ENCODE data around the gene AK4. TPM values are rescaled to one million over a fixed set of nuclear protein-coding genes. Genes with fewer than 3 reads are reported as not detected.

The AK4 gene
- total RNA-seq, 4 donors from 2014 or later = 1.4 to 2.6 (median 1.8) TPM

- intact Hi-C loops (cut with DNase I; ENCODE audit: low total_unique reads) (no loop called here), in situ Hi-C loops (cut with MboI; ENCODE audit: low sequenced_read_pairs in 4 of 4) (no loop called here)
- H3K27me3 ChIP-seq = no peaks in the 10 kb centered on the region
- H3K4me3 ChIP-seq = no peak overlapping the region
- no peak for TF ChIP-seq POLR2A (IDR thresholded peaks at IDR 0.05)
- no peak for TF ChIP-seq CTCF (IDR thresholded peaks at IDR 0.05 in 4 of 5, conservative IDR thresholded peaks at IDR 0.05 in 1 of 5)
- no peaks in the 10 kb centered on the region for H3K9me3 ChIP-seq
- DNase-seq = no peak
- ATAC-seq = no peak
- peaks cover 0 to 6% of the 10 kb centered on the region in 2 donors for H3K4me1 ChIP-seq
- no peak overlapping the region for H3K27ac ChIP-seq
- H3K36me3 ChIP-seq = no peaks in the 10 kb centered on the region
These were observed 129.8 kb downstream of the AK4 start for GRCh38 chr1:65277605-65278347.

- H3K9me3 ChIP-seq = no peaks in the 10 kb centered on the region
- intact Hi-C loops (cut with DNase I; ENCODE audit: low total_unique reads) (no loop called here), in situ Hi-C loops (cut with MboI; ENCODE audit: low sequenced_read_pairs in 4 of 4) (no loop called here)
- H3K27me3 ChIP-seq = no peaks in the 10 kb centered on the region
- ATAC-seq = no peak
- no peak for TF ChIP-seq POLR2A (IDR thresholded peaks at IDR 0.05)
- TF ChIP-seq CTCF (IDR thresholded peaks at IDR 0.05 in 4 of 5, conservative IDR thresholded peaks at IDR 0.05 in 1 of 5) = no peak
- DNase-seq = no peak
- H3K36me3 ChIP-seq = no peaks in the 10 kb centered on the region
- H3K27ac ChIP-seq = no peak overlapping the region
- peaks cover 0 to 6% of the 10 kb centered on the region in 2 donors for H3K4me1 ChIP-seq
- H3K4me3 ChIP-seq = no peak overlapping the region
These were observed 130.5 kb downstream of the AK4 start for GRCh38 chr1:65278376-65279069.

DNA sequence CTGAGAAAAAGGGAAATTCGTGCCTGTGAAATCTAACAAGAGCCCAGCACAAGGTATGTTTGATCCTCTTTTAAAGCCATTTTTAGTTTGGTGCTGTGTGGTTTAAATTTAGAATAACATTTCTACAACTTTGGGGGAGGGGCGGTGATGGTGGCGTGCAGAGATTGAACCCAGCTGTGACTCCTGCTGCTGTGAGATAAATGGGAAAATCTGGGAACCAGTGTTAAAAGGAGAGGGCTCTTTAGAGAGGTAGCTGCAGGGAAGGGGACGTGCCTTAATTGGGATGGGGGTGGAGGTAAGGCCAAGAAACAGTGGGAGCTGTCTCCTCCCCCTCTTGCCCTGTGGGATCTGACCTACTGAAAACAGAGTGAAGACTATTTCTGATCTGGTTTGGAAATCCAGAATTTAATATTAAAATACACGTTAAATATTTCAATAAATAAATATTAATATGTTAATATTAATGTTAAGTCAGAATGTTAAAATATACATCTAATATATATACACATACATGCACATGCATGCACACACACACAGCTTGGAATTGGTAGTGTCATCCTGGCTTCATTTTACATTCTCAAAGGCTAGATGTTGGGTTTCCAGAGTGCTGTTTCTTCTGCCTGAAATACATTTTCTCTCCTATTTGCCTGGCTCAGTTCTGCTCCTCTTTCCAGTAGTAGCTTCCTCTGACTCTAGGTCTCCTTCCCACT lies 131.2 kb downstream of the AK4 start:
- H3K27ac ChIP-seq = no peak overlapping the region
- H3K4me1 ChIP-seq = peaks cover 0 to 6% of the 10 kb centered on the region in 2 donors
- TF ChIP-seq POLR2A (IDR thresholded peaks at IDR 0.05) (no peak), CTCF (IDR thresholded peaks at IDR 0.05 in 4 of 5, conservative IDR thresholded peaks at IDR 0.05 in 1 of 5) (no peak)
- in situ Hi-C loops (cut with MboI; ENCODE audit: low sequenced_read_pairs in 4 of 4) (no loop called here), intact Hi-C loops (cut with DNase I; ENCODE audit: low total_unique reads) (no loop called here)
- no peaks in the 10 kb centered on the region for H3K9me3 ChIP-seq
- no peak overlapping the region for H3K4me3 ChIP-seq
- DNase-seq (no peak), ATAC-seq (no peak)
- H3K27me3 ChIP-seq = no peaks in the 10 kb centered on the region
- H3K36me3 ChIP-seq = no peaks in the 10 kb centered on the region

Other genes with a start within 250 kb of the AK4 start
- 100 to 1,000 TPM; 121 to 241 (median 165) TPM for gene JAK1, start 181.7 kb upstream of the AK4 start, total RNA-seq
- gene DNAJC6, start 161.3 kb downstream of the AK4 start, total RNA-seq = under 1 TPM in 3 of 4 donors, not detected in 1; 0.10 to 0.75 (median 0.36) TPM